HL-60 (cell line): ENCODE results near the gene PLXNB2.
A peak's percentile ranks its signal among the peaks of the same experiment; 100 is the strongest.

Experiments used
- DNase-seq, 2 experiments: peaks; one replicate each; pipeline ENCODE4 v3.0.0-alpha.2; 2010 to 2020; ENCODE audit warnings: low read depth in 1 of 2, low spot score in 1 of 2
- H3K27ac ChIP-seq: fragments of 250-450 bp; sonication (Bioruptor Pico); replicated peaks from 2 replicates; pipeline ENCODE4 v1.5.1; 2020; ENCODE audit warnings: mild to moderate bottlenecking, moderate library complexity
- H3K27me3 ChIP-seq: fragments of 250-450 bp; sonication (Bioruptor Pico); 2 replicates; pipeline ENCODE4 v1.5.1; 2021; ENCODE audit warnings: mild to moderate bottlenecking, moderate library complexity; ENCODE audit not compliant: insufficient read depth, poor library complexity, severe bottlenecking
- H3K4me3 ChIP-seq: replicated peaks from 2 replicates; pipeline ENCODE4 v1.5.1; 2011; ENCODE audit warnings: mild to moderate bottlenecking, control low read depth, low read length; ENCODE audit not compliant: insufficient read depth
- CTCF ChIP-seq: IDR thresholded peaks from one replicate; pipeline ENCODE4 v1.5.1; 2011; ENCODE audit warnings: low read length, control low read depth, inconsistent platforms; ENCODE audit not compliant: insufficient read depth
- GABPA ChIP-seq: IDR thresholded peaks from 2 replicates; pipeline ENCODE4 v1.6.1; 2012; ENCODE audit warnings: low read depth
- POLR2AphosphoS5 ChIP-seq: IDR thresholded peaks from 2 replicates; pipeline ENCODE4 v1.6.1; 2012; ENCODE audit warnings: low read depth
- REST ChIP-seq: IDR thresholded peaks from 2 replicates; pipeline ENCODE4 v1.6.1; 2012; ENCODE audit warnings: low read depth; ENCODE audit not compliant: insufficient replicate concordance
- SPI1 ChIP-seq: IDR thresholded peaks from 2 replicates; pipeline ENCODE4 v1.6.1; 2012; ENCODE audit warnings: low read depth, mild to moderate bottlenecking, borderline replicate concordance

The PLXNB2 gene

GRCh38 chr22:50248196-50249081 is 59.0 kb downstream of the PLXNB2 start:
- H3K27me3 ChIP-seq: no peaks in the 10 kb centered on the region
- no peak overlapping the region for H3K4me3 ChIP-seq
- DNase-seq: no peak
- no peak for TF ChIP-seq POLR2AphosphoS5
- no peak for TF ChIP-seq GABPA
- no peak for TF ChIP-seq CTCF
- TF ChIP-seq SPI1: no peak
- TF ChIP-seq REST: no peak
- no peak overlapping the region; the same call in 1 of the 2 replicates for H3K27ac ChIP-seq

- Histone ChIP-seq H3K4me3 (no peak overlapping the region), H3K27ac (no peak overlapping the region; the same call in 1 of the 2 replicates), H3K27me3 (no peaks in the 10 kb centered on the region)
- peak in 1 of 2 experiments; percentile 62 for DNase-seq
- no peak for TF ChIP-seq GABPA
- TF ChIP-seq SPI1: no peak
- TF ChIP-seq REST: no peak
- TF ChIP-seq CTCF: no peak
- peak; percentile 39; the same call in 1 of the 2 replicates for TF ChIP-seq POLR2AphosphoS5
Measured at GRCh38 chr22:50247748-50248147, 59.7 kb downstream of the PLXNB2 start.

- TF ChIP-seq REST: no peak
- no peak for TF ChIP-seq SPI1
- TF ChIP-seq CTCF: no peak
- TF ChIP-seq GABPA: no peak
- no peak for TF ChIP-seq POLR2AphosphoS5
- no peak overlapping the region for H3K4me3 ChIP-seq
- H3K27me3 ChIP-seq: no peaks in the 10 kb centered on the region
- no peak for DNase-seq
- H3K27ac ChIP-seq: no peak overlapping the region
Measured at GRCh38 chr22:50246242-50247175, 60.9 kb downstream of the PLXNB2 start.
